C4-2B (cell line): ENCODE data around the gene LBP.

Experiments used
- CTCF ChIP-seq: fragments of 450-650 bp; conservative IDR thresholded peaks from 2 replicates; pipeline ENCODE4 v1.5.1; 2017; ENCODE audit warnings: mild to moderate bottlenecking
- ZFX ChIP-seq: fragments of 450-650 bp; IDR thresholded peaks from 2 replicates; pipeline ENCODE4 v1.6.1; 2017

GRCh38 chr20:38387953-38388352, 41.7 kb downstream of the LBP start:
- TF ChIP-seq CTCF (peak; percentile 46), ZFX (no peak)
